ENCODE data around the gene RNF7. TPM values are rescaled to one million over a fixed set of nuclear protein-coding genes. Genes with fewer than 3 reads are reported as not detected.

The RNF7 gene
- total and polyA plus RNA-seq, 2 of the 13 experiments (the other 11 are each of a cell fraction or from before 2014, with no cell fraction given), result 66.4 to 94.7 TPM

DNA sequence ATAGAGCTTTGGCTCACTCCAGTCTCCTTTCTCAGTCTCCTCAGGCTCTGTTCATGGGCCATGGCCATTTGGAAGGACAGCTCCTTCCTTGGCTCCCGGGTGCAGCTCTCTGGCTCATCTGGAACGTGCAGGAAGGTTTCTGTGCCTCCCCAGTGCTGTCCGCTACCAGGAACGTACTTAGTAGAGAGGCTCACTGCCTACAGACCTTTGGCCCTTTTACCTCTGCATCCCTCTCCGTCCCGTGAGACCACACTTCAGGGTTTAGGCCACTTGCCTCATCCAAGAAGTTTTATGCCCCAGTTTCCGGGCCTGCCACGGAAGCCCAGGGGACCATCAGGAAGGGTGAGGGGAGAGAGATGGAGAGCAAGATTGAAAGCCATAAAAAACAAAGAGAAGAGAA, 46.0 kb downstream of the RNF7 start:
- H3K4me3 ChIP-seq (replicated peaks in 1 of 3; ENCODE audit: insufficient read depth in 1 of 3, low read depth in 2 of 3, low read length in 3 of 3), result peak overlapping the region in 1 of 3 experiments; percentile 25; a peak in 1 of 6 replicates
- no peaks in the 10 kb centered on the region for H3K79me2 ChIP-seq (ENCODE audit: insufficient read depth, low read length)
- intact Hi-C loops (cut with micrococcal nuclease; ENCODE audit: unreplicated experiment), result no loop called here
- no peaks in the 10 kb centered on the region for H3K36me3 ChIP-seq (replicated peaks in 1 of 2; ENCODE audit: control insufficient read depth in 1 of 2, insufficient read depth in 2 of 2, low read length in 2 of 2)
- H3K9ac ChIP-seq (ENCODE audit: insufficient read depth, low read depth, low read length), result no peak overlapping the region
- FAIRE-seq (no peak), DNase-seq (ENCODE audit: low spot score) (no peak), ATAC-seq (peak; percentile 77)
- no peak overlapping the region for H2AFZ ChIP-seq (ENCODE audit: low read length)
- POLR2A ChIA-PET, result no interaction called here
- H4K20me1 ChIP-seq (ENCODE audit: insufficient read depth, low read length), result no peaks in the 10 kb centered on the region
- TF ChIP-seq MAF1 (CRISPR knock-in tag; IDR thresholded peaks at IDR 0.05; ENCODE audit: borderline replicate concordance) (no peak), ZSCAN22 (CRISPR knock-in tag; IDR thresholded peaks at IDR 0.05) (no peak), ZKSCAN8 (CRISPR knock-in tag; IDR thresholded peaks at IDR 0.05; ENCODE audit: borderline replicate concordance) (no peak), ZKSCAN5 (CRISPR knock-in tag; IDR thresholded peaks at IDR 0.05) (no peak), SNAPC2 (CRISPR knock-in tag; IDR thresholded peaks at IDR 0.05) (no peak)
- no peaks in the 10 kb centered on the region for H3K9me3 ChIP-seq (ENCODE audit: low read length)
- peaks cover 13% of the 10 kb centered on the region for H3K4me1 ChIP-seq (ENCODE audit: insufficient read depth, low read length)
- peak overlapping the region; percentile 57 for H3K4me2 ChIP-seq (ENCODE audit: low read depth, low read length)
- 15% methylated on average over 8 of the region's 8 CpGs for WGBS (ENCODE audit: low lambda C conversion rate)
- CTCF ChIA-PET (ENCODE audit: low intra/inter-chr PET ratio, low total read pairs), result no interaction called here
- no peak overlapping the region for H3K27ac ChIP-seq (ENCODE audit: extremely low read length, insufficient read depth, low read length)
- H3K27me3 ChIP-seq (ENCODE audit: control insufficient read depth in 1 of 2, insufficient read depth in 2 of 2, low read length in 2 of 2), result no peaks in the 10 kb centered on the region; a peak in 1 of 5 replicates
- in situ Hi-C loops (cut with HindIII; ENCODE audit: extremely low pct_ligation_motif_present, low pct_unique_long_range_greater_than_20kb), result no loop called here
- BruUV-seq (replicated peaks), result no TSS peak

DNA sequence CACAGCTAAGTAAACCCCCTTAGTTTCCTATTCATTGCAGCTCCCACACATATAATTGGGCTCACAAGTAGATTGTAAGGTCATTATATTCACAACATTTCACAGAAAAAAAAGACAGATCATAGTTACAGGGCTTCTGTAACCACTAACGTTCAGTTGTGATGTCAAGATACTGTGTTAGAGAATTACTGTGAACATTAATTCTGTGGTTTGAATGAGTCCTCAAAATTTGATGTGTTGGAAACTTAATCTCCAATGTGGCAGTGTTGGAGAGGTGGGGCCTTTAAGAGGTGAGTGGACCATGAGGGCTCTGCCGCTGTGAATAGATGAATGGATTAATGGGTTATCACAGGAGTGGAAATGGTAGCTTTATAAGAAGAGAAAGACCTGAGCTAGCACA, 46.4 kb downstream of the RNF7 start:
- H3K27me3 ChIP-seq (ENCODE audit: control insufficient read depth in 1 of 2, insufficient read depth in 2 of 2, low read length in 2 of 2), result no peaks in the 10 kb centered on the region; a peak in 1 of 5 replicates
- H3K9ac ChIP-seq (ENCODE audit: insufficient read depth, low read depth, low read length), result no peak overlapping the region
- H3K4me1 ChIP-seq (ENCODE audit: insufficient read depth, low read length), result peaks cover 18% of the 10 kb centered on the region
- DNase-seq (ENCODE audit: low spot score) (no peak), FAIRE-seq (no peak), ATAC-seq (peak; percentile 15; the same call in 1 of the 3 replicates)
- H3K36me3 ChIP-seq (replicated peaks in 1 of 2; ENCODE audit: control insufficient read depth in 1 of 2, insufficient read depth in 2 of 2, low read length in 2 of 2), result no peaks in the 10 kb centered on the region
- H3K79me2 ChIP-seq (ENCODE audit: insufficient read depth, low read length), result no peaks in the 10 kb centered on the region
- POLR2A ChIA-PET, result no interaction called here
- no peak overlapping the region for H3K4me3 ChIP-seq (replicated peaks in 1 of 3; ENCODE audit: insufficient read depth in 1 of 3, low read depth in 2 of 3, low read length in 3 of 3)
- WGBS (ENCODE audit: low lambda C conversion rate), result 53% methylated on average over 2 of the region's 2 CpGs
- H2AFZ ChIP-seq (ENCODE audit: low read length), result no peak overlapping the region
- no TSS peak for BruUV-seq (replicated peaks)
- no peaks in the 10 kb centered on the region for H4K20me1 ChIP-seq (ENCODE audit: insufficient read depth, low read length)
- no peak overlapping the region for H3K27ac ChIP-seq (ENCODE audit: extremely low read length, insufficient read depth, low read length)
- CTCF ChIA-PET (ENCODE audit: low intra/inter-chr PET ratio, low total read pairs), result no interaction called here
- no peaks in the 10 kb centered on the region for H3K9me3 ChIP-seq (ENCODE audit: low read length)
- in situ Hi-C loops (cut with HindIII; ENCODE audit: extremely low pct_ligation_motif_present, low pct_unique_long_range_greater_than_20kb) (no loop called here), intact Hi-C loops (cut with micrococcal nuclease; ENCODE audit: unreplicated experiment) (no loop called here)
- peak overlapping the region; percentile 57 for H3K4me2 ChIP-seq (ENCODE audit: low read depth, low read length)
- TF ChIP-seq GABPA (IDR thresholded peaks at IDR 0.05; ENCODE audit: low read depth, low read length) (no peak), GABPA (CRISPR knock-in tag; IDR thresholded peaks at IDR 0.05; ENCODE audit: low read depth) (no peak), KDM5B (CRISPR knock-in tag; IDR thresholded peaks at IDR 0.05; ENCODE audit: borderline replicate concordance) (no peak), ZMYM2 (CRISPR knock-in tag; IDR thresholded peaks at IDR 0.05) (no peak), REL (CRISPR knock-in tag; conservative IDR thresholded peaks at IDR 0.05) (no peak), CTCF (CRISPR knock-in tag; IDR thresholded peaks at IDR 0.05) (no peak), ESRRA (CRISPR knock-in tag; IDR thresholded peaks at IDR 0.05; ENCODE audit: low read depth) (no peak), SPEN (CRISPR knock-in tag; IDR thresholded peaks at IDR 0.05; ENCODE audit: low read depth) (no peak), NFAT5 (CRISPR knock-in tag; IDR thresholded peaks at IDR 0.05) (no peak)
